ENCODE data around the gene SERINC3. TPM values are rescaled to one million over a fixed set of nuclear protein-coding genes. Genes with fewer than 3 reads are reported as not detected.

Gene SERINC3
- total RNA-seq, 1 experiment from 2014 or later: 41.3 TPM

GRCh38 chr20:44475694-44476560 lies 45.9 kb downstream of the SERINC3 start, which contains the start of gene TTPAL:
Gene TTPAL (plus strand): TSS chr20:44475874. CDS start chr20:44480000, 4,126 bp downstream.
- Mint-ChIP-seq H3K27me3 (ENCODE audit: low read depth) (peaks cover 2% of the 10 kb centered on the region), H3K9me3 (no peaks in the 10 kb centered on the region), H3K27ac (peak within 1 kb of the TSS; percentile 92), H3K4me3 (peak within 1 kb of the TSS; percentile 90), H3K36me3 (no peaks in the 10 kb centered on the region; the same call in 1 of the 2 replicates), H3K4me1 (peaks cover 14% of the 10 kb centered on the region)
- ATAC-seq: peak; percentile 96
- ChIA-PET CTCF (interaction anchor here (0.5 to 2.5 kb wide), 9 partner anchors 87 to 258 kb away, joined by 3 to 8 read pairs (median 4); no protein-coding TSS in a partner anchor), POLR2A (interaction anchor here (0.6 kb wide), 2 partner anchors 93 to 987 kb away, joined by 5 to 10 read pairs; no protein-coding TSS in a partner anchor)
- DNase-seq (ENCODE audit: low spot score): peak; percentile 90
- TF ChIP-seq CREM (CRISPR knock-in tag; IDR thresholded peaks at IDR 0.05): peak; percentile 92
- no peak for TF ChIP-seq AR (CRISPR knock-in tag; IDR thresholded peaks at IDR 0.05)
- TF ChIP-seq E2F1 (CRISPR knock-in tag; IDR thresholded peaks at IDR 0.05): peak; percentile 62; the same call in 1 of the 2 replicates
- peak; percentile 87 for TF ChIP-seq ETV6 (CRISPR knock-in tag; IDR thresholded peaks at IDR 0.05)
- TF ChIP-seq ATF3 (CRISPR knock-in tag; conservative IDR thresholded peaks at IDR 0.05): no peak
- peak; percentile 51 for TF ChIP-seq USF2 (CRISPR knock-in tag; IDR thresholded peaks at IDR 0.05)
- no peak for TF ChIP-seq RELA (CRISPR knock-in tag; IDR thresholded peaks at IDR 0.05; ENCODE audit: borderline replicate concordance)
- no peak for TF ChIP-seq ERG (CRISPR knock-in tag; IDR thresholded peaks at IDR 0.05)
- peak; percentile 30; the same call in 1 of the 2 replicates for TF ChIP-seq CREB1 (CRISPR knock-in tag; IDR thresholded peaks at IDR 0.05)
- TF ChIP-seq RORB (CRISPR knock-in tag; IDR thresholded peaks at IDR 0.05): no peak
- no peak for TF ChIP-seq HMGA2 (CRISPR knock-in tag; IDR thresholded peaks at IDR 0.05)
- TF ChIP-seq E2F5 (CRISPR knock-in tag; IDR thresholded peaks at IDR 0.05): peak; percentile 67; the same call in 1 of the 2 replicates
- TF ChIP-seq ZBTB21 (CRISPR knock-in tag; IDR thresholded peaks at IDR 0.05; ENCODE audit: borderline replicate concordance): peak; percentile 88; the same call in 1 of the 2 replicates
- TF ChIP-seq ZBTB43 (CRISPR knock-in tag; IDR thresholded peaks at IDR 0.05): peak; percentile 91
- peak; percentile 86; the same call in 1 of the 2 replicates for TF ChIP-seq MAX (CRISPR knock-in tag; IDR thresholded peaks at IDR 0.05)
- no peak for TF ChIP-seq ZNF396 (CRISPR knock-in tag; IDR thresholded peaks at IDR 0.05; ENCODE audit: borderline replicate concordance)
- TF ChIP-seq MYBL2 (CRISPR knock-in tag; IDR thresholded peaks at IDR 0.05): no peak; the same call in 1 of the 2 replicates
- peak; percentile 8; the same call in 1 of the 2 replicates for TF ChIP-seq USF1 (CRISPR knock-in tag; IDR thresholded peaks at IDR 0.05)
- peak; percentile 54; the same call in 1 of the 2 replicates for TF ChIP-seq IRF1 (CRISPR knock-in tag; IDR thresholded peaks at IDR 0.05)
- TF ChIP-seq ZNF671 (CRISPR knock-in tag; IDR thresholded peaks at IDR 0.05): no peak
- peak; percentile 70 for TF ChIP-seq TP53 (CRISPR knock-in tag; IDR thresholded peaks at IDR 0.05)
- no peak for TF ChIP-seq ZSCAN18 (CRISPR knock-in tag; IDR thresholded peaks at IDR 0.05)
- TF ChIP-seq NFE2L1 (CRISPR knock-in tag; IDR thresholded peaks at IDR 0.05): no peak
- TF ChIP-seq ZNF232 (CRISPR knock-in tag; IDR thresholded peaks at IDR 0.05): 0 out of 2 replicates have a peak, but pooled peaks have one; percentile 75

Measured in WTC11 (cell line).